ES-I3 (cell line): ENCODE data around the gene ANKRD11.

ENCODE experiments used
- H3K36me3 ChIP-seq: 2 replicates; pipeline ENCODE4 v1.6.1; 2013; ENCODE audit warnings: mild to moderate bottlenecking, low read length, control low read depth, moderate library complexity; ENCODE audit not compliant: insufficient read depth
- H3K4me1 ChIP-seq: 2 replicates; pipeline ENCODE4 v1.6.1; 2013; ENCODE audit warnings: mild to moderate bottlenecking, control low read depth, low read length; ENCODE audit not compliant: insufficient read depth
- H3K9ac ChIP-seq: 2 replicates; pipeline ENCODE4 v1.6.1; 2013; ENCODE audit warnings: low read depth, mild to moderate bottlenecking, low read length, moderate library complexity
- H3K9me3 ChIP-seq: 2 replicates; pipeline ENCODE4 v1.6.1; 2013; ENCODE audit warnings: mild to moderate bottlenecking, low read length, moderate library complexity; ENCODE audit not compliant: control insufficient read depth, insufficient read depth

The ANKRD11 gene

DNA sequence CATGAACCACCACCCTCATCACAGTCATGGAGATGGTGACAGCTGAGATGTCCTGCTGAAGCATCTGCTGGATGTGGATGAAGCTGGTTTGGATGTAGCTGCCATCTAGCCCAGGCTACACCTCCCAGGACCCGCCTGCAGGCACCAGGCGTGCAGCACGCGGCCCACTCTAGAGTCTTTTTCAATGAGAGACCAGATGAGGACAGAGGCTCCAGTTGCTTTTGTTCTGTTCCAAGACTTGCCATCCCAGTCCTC, 170.8 kb downstream of the ANKRD11 start:
- no peaks in the 10 kb centered on the region for H3K9me3 ChIP-seq
- peaks cover 79% of the 10 kb centered on the region for H3K4me1 ChIP-seq
- H3K36me3 ChIP-seq: peaks cover 3% of the 10 kb centered on the region; the same call in 1 of the 2 replicates
- no peak overlapping the region for H3K9ac ChIP-seq

- Histone ChIP-seq H3K9me3 (no peaks in the 10 kb centered on the region), H3K36me3 (peaks cover 3% of the 10 kb centered on the region; the same call in 1 of the 2 replicates), H3K4me1 (peaks cover 76% of the 10 kb centered on the region), H3K9ac (no peak overlapping the region)
Measured at GRCh38 chr16:89318871-89319630, 171.3 kb downstream of the ANKRD11 start.

- no peaks in the 10 kb centered on the region for H3K9me3 ChIP-seq
- no peak overlapping the region for H3K9ac ChIP-seq
- H3K4me1 ChIP-seq: peaks cover 70% of the 10 kb centered on the region
- peaks cover 3% of the 10 kb centered on the region; the same call in 1 of the 2 replicates for H3K36me3 ChIP-seq
Measured at GRCh38 chr16:89318430-89318758, 172.0 kb downstream of the ANKRD11 start.

DNA sequence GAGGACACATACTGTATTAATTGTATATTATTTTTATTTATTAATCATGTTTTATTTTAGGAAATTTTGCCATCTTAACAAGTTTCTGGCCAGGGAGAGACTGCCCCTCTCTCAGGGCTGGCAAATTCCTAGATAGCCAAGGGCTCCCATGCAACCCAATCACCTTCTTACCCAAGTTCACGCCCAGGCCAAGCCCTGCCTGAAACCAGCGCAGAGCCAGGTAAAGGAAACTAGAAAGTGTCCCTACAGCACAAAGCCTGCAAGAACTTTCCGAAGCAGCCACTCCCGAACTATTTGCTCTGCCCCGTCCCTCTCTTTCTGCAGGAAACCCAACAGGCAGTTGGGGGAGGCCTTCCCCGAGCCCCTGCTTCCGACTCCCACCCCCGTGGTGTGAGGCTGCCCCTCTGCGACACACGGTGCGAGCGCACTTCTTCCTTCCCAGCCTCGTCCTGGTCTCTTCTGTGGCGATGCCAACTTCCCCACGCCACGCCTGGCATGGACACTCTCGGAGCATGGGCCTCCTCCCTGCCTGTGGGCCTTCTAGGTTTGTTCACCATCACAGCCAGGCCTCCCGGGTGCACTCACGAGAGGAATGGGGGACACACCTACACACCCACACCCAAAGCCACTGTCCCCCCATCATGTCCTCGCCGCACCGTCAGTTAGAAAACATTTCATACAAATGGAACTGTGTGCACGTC, 172.5 kb downstream of the ANKRD11 start:
- Histone ChIP-seq H3K36me3 (peaks cover 6% of the 10 kb centered on the region; the same call in 1 of the 2 replicates), H3K9ac (no peak overlapping the region), H3K9me3 (no peaks in the 10 kb centered on the region), H3K4me1 (peaks cover 67% of the 10 kb centered on the region)

DNA sequence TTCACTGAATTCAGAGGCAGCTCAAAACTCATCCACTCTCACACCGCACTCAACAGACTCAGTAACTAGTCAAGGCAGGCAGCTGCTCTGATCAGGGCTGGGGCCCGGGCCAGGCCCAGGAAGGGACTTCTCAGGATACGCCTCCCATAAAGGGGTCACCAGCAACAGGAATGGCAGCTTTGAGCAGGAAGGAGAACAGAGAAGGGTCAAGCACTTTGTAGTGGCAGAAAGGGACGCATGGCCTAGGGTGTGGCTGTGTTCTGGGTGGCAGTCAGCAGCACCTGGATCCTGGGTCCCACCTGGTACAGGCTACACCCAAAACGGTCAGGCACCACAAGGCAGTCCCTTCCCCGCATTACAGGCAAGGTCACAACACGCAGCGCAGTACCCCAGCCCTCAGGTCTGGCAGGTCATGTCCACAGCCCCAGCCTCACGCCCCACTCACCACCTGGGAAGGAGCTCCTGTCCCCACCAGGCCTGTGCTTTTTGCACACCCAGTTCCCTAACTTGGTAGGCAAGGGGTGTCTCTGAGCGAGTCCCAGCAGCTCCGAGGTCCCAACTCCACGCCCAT, 173.2 kb downstream of the ANKRD11 start:
- Histone ChIP-seq H3K9ac (no peak overlapping the region), H3K9me3 (no peaks in the 10 kb centered on the region), H3K36me3 (peaks cover 6% of the 10 kb centered on the region; the same call in 1 of the 2 replicates), H3K4me1 (peaks cover 63% of the 10 kb centered on the region)

GRCh38 chr16:89316701-89317100, 173.7 kb downstream of the ANKRD11 start:
- no peak overlapping the region for H3K9ac ChIP-seq
- peaks cover 58% of the 10 kb centered on the region for H3K4me1 ChIP-seq
- no peaks in the 10 kb centered on the region for H3K9me3 ChIP-seq
- H3K36me3 ChIP-seq: peaks cover 6% of the 10 kb centered on the region; the same call in 1 of the 2 replicates

DNA sequence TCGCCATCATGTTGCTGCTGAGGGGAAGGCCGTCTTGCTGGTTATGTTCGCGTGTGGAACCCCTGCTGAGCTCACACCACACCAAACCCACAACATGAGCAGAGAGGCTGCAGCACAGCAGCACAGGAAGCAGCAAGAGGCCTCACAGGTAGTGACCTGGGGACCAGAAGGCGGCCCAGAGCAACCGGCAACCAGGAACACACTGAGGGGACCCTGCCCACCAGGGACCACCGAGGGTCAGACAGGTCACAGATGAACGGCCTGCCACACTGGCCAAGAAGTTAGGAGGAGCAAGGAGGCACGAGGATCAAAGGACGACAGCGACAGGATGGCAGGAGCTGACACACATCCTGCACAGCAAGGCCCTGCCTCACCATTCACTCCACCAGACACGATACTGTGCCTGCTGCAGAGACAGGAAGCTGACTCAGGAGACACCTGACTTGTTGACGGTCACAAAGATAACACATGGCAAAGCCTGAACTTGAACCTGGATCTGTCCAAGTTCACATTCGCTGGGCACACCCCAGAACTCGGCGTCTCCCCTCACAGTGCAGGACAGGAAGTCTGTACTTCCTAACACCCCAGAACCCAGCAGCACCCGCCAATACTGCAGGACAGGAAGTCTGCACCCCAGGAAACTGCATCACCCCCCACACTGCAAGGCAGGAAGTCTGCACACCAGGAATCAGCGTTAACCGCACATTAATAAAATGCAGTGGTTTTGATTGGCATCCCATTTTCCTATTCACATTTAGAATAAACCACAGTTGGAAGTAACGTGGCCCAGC, 174.4 kb downstream of the ANKRD11 start:
- Histone ChIP-seq H3K4me1 (peaks cover 53% of the 10 kb centered on the region), H3K9me3 (no peaks in the 10 kb centered on the region), H3K36me3 (peaks cover 6% of the 10 kb centered on the region; the same call in 1 of the 2 replicates), H3K9ac (no peak overlapping the region)

DNA sequence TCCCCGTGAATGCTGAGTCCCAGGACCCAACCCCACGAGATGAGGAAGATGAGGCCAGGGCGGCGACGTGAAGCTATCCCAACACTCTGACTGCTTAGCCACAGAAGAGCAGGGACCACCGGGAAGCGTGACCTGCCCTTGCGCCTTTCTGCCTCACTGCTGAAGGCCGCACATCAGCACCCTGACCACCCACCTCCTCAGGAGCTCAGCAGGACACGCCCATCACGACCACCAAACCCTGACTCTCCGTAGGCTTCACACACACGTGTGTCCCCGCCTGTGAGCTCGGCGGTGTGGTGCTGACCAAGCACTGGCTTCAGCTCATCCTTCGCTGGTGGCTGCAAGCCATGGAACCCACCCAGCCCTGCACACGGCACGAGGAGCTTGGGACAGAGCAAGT, 175.1 kb downstream of the ANKRD11 start:
- Histone ChIP-seq H3K36me3 (peaks cover 6% of the 10 kb centered on the region; the same call in 1 of the 2 replicates), H3K9ac (no peak overlapping the region), H3K4me1 (peaks cover 46% of the 10 kb centered on the region), H3K9me3 (no peaks in the 10 kb centered on the region)

- Histone ChIP-seq H3K36me3 (peaks cover 6% of the 10 kb centered on the region; the same call in 1 of the 2 replicates), H3K9ac (no peak overlapping the region), H3K4me1 (peaks cover 42% of the 10 kb centered on the region), H3K9me3 (no peaks in the 10 kb centered on the region)
Measured at GRCh38 chr16:89314854-89315253, 175.5 kb downstream of the ANKRD11 start.

DNA sequence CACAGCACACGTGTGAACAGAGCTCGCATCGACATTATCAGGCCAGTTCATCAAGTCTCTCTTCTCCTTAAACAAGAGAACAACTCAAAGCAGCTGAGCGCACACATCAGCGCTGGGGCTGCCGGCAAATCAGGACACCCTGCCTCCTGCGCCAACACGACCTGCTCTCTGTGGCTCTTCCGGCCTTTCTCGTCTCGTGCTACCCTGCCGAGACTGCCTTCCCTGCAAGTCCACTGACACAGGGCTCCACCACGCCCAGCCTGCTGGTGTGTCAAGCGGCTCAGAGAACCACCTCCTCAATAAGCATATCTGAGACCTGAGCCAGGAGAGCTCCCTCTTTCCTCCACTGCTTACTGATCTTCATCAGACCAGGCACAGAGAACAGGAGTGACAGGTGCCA, 176.0 kb downstream of the ANKRD11 start:
- H3K9ac ChIP-seq: no peak overlapping the region
- no peaks in the 10 kb centered on the region for H3K9me3 ChIP-seq
- peaks cover 37% of the 10 kb centered on the region for H3K4me1 ChIP-seq
- peaks cover 4% of the 10 kb centered on the region; the same call in 1 of the 2 replicates for H3K36me3 ChIP-seq

DNA sequence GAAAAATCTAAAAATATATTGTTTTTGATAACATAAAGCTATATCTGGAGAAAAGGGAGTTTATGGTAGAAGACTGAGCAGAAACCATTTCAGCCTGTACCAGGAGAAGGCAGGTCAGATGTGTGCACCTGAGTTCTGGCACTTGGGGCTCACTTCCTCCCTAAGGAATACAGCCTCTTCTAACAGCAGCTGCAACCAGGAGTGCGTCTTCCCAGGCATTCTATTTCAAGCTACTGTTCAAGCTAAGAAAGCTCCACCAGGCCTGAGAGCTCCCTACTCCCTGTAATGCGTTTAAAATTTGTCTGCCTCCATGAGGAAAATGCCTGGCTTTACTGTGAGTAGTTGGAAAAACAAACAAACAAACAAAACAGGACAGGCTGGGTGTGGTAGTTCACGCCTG, 176.8 kb downstream of the ANKRD11 start:
- Histone ChIP-seq H3K36me3 (peaks cover 3% of the 10 kb centered on the region; the same call in 1 of the 2 replicates), H3K4me1 (peaks cover 30% of the 10 kb centered on the region), H3K9me3 (no peaks in the 10 kb centered on the region), H3K9ac (no peak overlapping the region)

DNA sequence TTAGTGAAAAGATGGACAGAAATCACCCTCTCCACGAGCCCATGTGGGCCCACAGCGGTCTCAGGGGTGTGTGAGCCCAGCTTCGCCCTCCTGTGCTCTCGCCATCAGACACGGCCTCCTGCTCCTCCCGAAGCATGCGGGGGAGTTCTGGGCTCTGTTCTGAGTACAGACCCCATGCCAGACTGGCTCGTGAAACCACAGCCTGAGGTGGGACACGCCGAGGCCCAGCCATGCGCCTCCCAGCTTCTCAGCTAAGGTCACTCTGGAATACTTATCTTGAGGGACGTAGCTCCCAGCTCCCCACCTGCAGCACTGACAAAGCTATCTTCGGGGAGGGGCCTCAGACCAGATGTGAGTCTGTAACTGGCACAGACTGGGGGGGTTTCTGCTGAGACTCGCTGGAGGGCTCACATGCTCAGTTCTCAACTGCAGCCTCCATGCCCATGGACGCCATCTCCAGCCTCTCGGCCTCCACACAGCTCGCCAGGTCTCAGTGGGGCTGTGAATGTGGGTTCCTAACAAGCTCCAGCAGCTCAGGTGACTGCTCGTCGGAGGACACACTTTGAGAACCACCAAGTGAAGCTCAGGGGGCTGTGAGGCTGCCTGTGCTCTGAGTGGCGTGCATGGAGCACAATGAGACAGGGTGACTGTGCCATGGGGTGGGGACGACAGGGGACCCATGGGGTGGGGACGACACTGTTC, 177.6 kb downstream of the ANKRD11 start:
- Histone ChIP-seq H3K4me1 (peaks cover 27% of the 10 kb centered on the region), H3K9ac (no peak overlapping the region), H3K9me3 (no peaks in the 10 kb centered on the region), H3K36me3 (peaks cover 3% of the 10 kb centered on the region; the same call in 1 of the 2 replicates)

DNA sequence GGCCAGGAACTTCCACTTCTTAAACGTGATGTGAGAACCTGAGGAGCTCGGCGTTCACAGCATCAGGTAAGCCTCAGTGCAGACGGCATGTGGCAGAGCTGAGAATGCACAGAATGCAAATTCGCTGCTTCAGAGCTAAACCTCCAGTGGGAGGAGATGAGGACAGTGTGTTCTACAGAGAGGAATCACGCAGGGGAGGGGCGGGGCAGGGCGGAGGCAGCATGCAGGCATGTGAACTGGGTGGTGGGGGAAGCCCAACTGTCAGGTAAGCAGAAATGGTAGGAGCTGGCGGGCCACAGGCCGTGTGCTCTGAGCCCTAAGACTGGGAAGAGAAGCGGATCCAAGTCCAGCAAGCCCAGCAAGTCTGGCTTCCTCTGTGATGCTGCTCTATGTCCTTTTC, 178.2 kb downstream of the ANKRD11 start:
- Histone ChIP-seq H3K36me3 (peaks cover 3% of the 10 kb centered on the region; the same call in 1 of the 2 replicates), H3K9ac (no peak overlapping the region), H3K4me1 (peaks cover 25% of the 10 kb centered on the region), H3K9me3 (no peaks in the 10 kb centered on the region)

- Histone ChIP-seq H3K36me3 (peaks cover 3% of the 10 kb centered on the region; the same call in 1 of the 2 replicates), H3K9ac (no peak overlapping the region)
Measured at GRCh38 chr16:89311636-89312035, 178.7 kb downstream of the ANKRD11 start.

More at GRCh38 chr16:89311636-89312035, 178.7 kb downstream of the ANKRD11 start:
- Histone ChIP-seq H3K4me1 (peaks cover 20% of the 10 kb centered on the region; the same call in 1 of the 2 replicates), H3K9me3 (no peaks in the 10 kb centered on the region)
